Endodermal cell (in vitro differentiated cells): ENCODE data around the gene SYCE3. TPM values are rescaled to one million over a fixed set of nuclear protein-coding genes. Genes with fewer than 3 reads are reported as not detected.
"Not testable (repeated sequence)": the region's sequence is repeated elsewhere in the genome, so short reads cannot be mapped to it uniquely, and the experiment has no call there.

Experiments used
- DNase-seq: peaks from one replicate; pipeline ENCODE4 v3.0.0-alpha.2; 2017
- H3K27ac ChIP-seq: 2 replicates; pipeline ENCODE4 v1.5.1; 2013; ENCODE audit warnings: mild to moderate bottlenecking, low read depth, low read length, moderate library complexity
- H3K27me3 ChIP-seq: 2 replicates; pipeline ENCODE4 v1.6.1; 2013; ENCODE audit warnings: mild to moderate bottlenecking, low read length, moderate library complexity; ENCODE audit not compliant: insufficient read depth, control insufficient read depth, poor library complexity, severe bottlenecking
- H3K36me3 ChIP-seq: 2 replicates; pipeline ENCODE4 v1.7.0; 2013; ENCODE audit warnings: mild to moderate bottlenecking, low read length, moderate library complexity; ENCODE audit not compliant: control insufficient read depth, insufficient read depth
- H3K4me1 ChIP-seq: one replicate; pipeline ENCODE4 v1.7.0; 2013; ENCODE audit warnings: low read length; ENCODE audit not compliant: control insufficient read depth, insufficient read depth
- H3K4me3 ChIP-seq: 2 replicates; pipeline ENCODE4 v1.5.1; 2013; ENCODE audit warnings: mild to moderate bottlenecking, low read length, moderate library complexity
- H3K9ac ChIP-seq: 2 replicates; pipeline ENCODE4 v1.6.1; 2013; ENCODE audit warnings: mild to moderate bottlenecking, low read length, moderate library complexity; ENCODE audit not compliant: poor library complexity, severe bottlenecking; ENCODE audit errors: extremely low read depth
- H3K9me3 ChIP-seq: 2 replicates; pipeline ENCODE4 v1.6.1; 2013; ENCODE audit warnings: mild to moderate bottlenecking, low read length, moderate library complexity; ENCODE audit not compliant: control insufficient read depth
- H3K27ac Mint-ChIP-seq: 2 replicates; pipeline ENCODE4 v1.8.0; 2020; ENCODE audit warnings: mixed read lengths
- H3K27me3 Mint-ChIP-seq: 2 replicates; pipeline ENCODE4 v1.8.0; 2021; ENCODE audit warnings: mild to moderate bottlenecking, mixed read lengths; ENCODE audit not compliant: insufficient read depth
- H3K36me3 Mint-ChIP-seq: 2 replicates; pipeline ENCODE4 v1.8.0; 2020; ENCODE audit warnings: low read depth, mixed read lengths
- H3K4me1 Mint-ChIP-seq: 2 replicates; pipeline ENCODE4 v1.8.0; 2020; ENCODE audit warnings: mixed read lengths
- H3K4me3 Mint-ChIP-seq: 2 replicates; pipeline ENCODE4 v1.8.0; 2020; ENCODE audit warnings: mild to moderate bottlenecking, moderate library complexity, mixed read lengths
- H3K9me3 Mint-ChIP-seq: 2 replicates; pipeline ENCODE4 v1.8.0; 2020; ENCODE audit warnings: mild to moderate bottlenecking, mixed read lengths
- CTCF ChIP-seq: fragments of 200-600 bp; sonication (generic); conservative IDR thresholded peaks from 2 replicates; pipeline ENCODE4 v1.5.0; 2021; ENCODE audit warnings: antibody characterized with exemption, mild to moderate bottlenecking
- WGBS, 2 experiments: methylation state at CpG; one replicate each; pipeline versions ENCODE4 v1.1.5 to v1.1.7; 2013; ENCODE audit warnings: missing lambda C conversion rate in 2 of 2, mixed read lengths in 1 of 2; ENCODE audit not compliant: insufficient coverage in 1 of 2, insufficient read length in 1 of 2; 5-methylcytosine and 5-hydroxymethylcytosine counted together
- total RNA-seq, 2 donors: library from RNA; stranded (reverse); fragmentation: NEBNext Ultra II Directional in 1 of 2; extraction: Animal tissue kit (Norgen Biotek cat#: 25700) in 1 of 2; gene quantifications; 2 replicates in 1 of 2; 3 replicates in 1 of 2; pipeline ENCODE4 v1.2.1, GENCODE V29; 2021

Gene SYCE3
- total RNA-seq, 2 donors from 2014 or later, result 0.70 to 0.91 TPM

GRCh38 chr22:50544078-50544745 is 18.5 kb downstream of the SYCE3 start:
- H3K27ac Mint-ChIP-seq, result no peak overlapping the region
- H3K9me3 Mint-ChIP-seq, result no peaks in the 10 kb centered on the region
- TF ChIP-seq CTCF, result peak; percentile 80
- no peak overlapping the region for H3K4me3 ChIP-seq
- H3K9ac ChIP-seq, result no peak overlapping the region
- H3K4me1 Mint-ChIP-seq, result peaks cover 8% of the 10 kb centered on the region
- H3K4me1 ChIP-seq, result no peaks in the 10 kb centered on the region
- H3K27me3 Mint-ChIP-seq, result peaks cover 13% of the 10 kb centered on the region
- H3K4me3 Mint-ChIP-seq, result no peak overlapping the region
- WGBS, 2 experiments, result 14% methylated on average over 30 to 52 of the region's 52 CpGs
- no peaks in the 10 kb centered on the region for H3K36me3 Mint-ChIP-seq
- no peak overlapping the region for H3K27ac ChIP-seq
- H3K9me3 ChIP-seq, result no peaks in the 10 kb centered on the region
- DNase-seq, result peak; percentile 95
- H3K27me3 ChIP-seq, result peaks cover 14% of the 10 kb centered on the region
- no peaks in the 10 kb centered on the region for H3K36me3 ChIP-seq

GRCh38 chr22:50542416-50542927 is 20.2 kb downstream of the SYCE3 start:
- DNase-seq, result no peak
- WGBS, 2 experiments, result 96 to 97% methylated on average over 19 of the region's 19 CpGs
- no peaks in the 10 kb centered on the region for H3K36me3 Mint-ChIP-seq

GRCh38 chr22:50541667-50542026 is 21.1 kb downstream of the SYCE3 start:
- H3K36me3 ChIP-seq, H3K9me3 ChIP-seq, H3K4me3 ChIP-seq, H3K4me1 Mint-ChIP-seq, H3K4me3 Mint-ChIP-seq, H3K9ac ChIP-seq, H3K36me3 Mint-ChIP-seq, H3K27ac Mint-ChIP-seq, DNase-seq, H3K9me3 Mint-ChIP-seq, H3K4me1 ChIP-seq, H3K27ac ChIP-seq: not testable (repeated sequence)
- 87 to 91% methylated on average over 3 to 5 of the region's 5 CpGs for WGBS, 2 experiments
- H3K27me3 Mint-ChIP-seq, result peaks cover 18% of the 10 kb centered on the region
- H3K27me3 ChIP-seq, result peaks cover 23% of the 10 kb centered on the region

More at GRCh38 chr22:50542416-50542927, 20.2 kb downstream of the SYCE3 start:
- Histone ChIP-seq H3K9me3 (no peaks in the 10 kb centered on the region), H3K9ac (no peak overlapping the region), H3K36me3 (no peaks in the 10 kb centered on the region), H3K4me1 (no peaks in the 10 kb centered on the region), H3K27me3 (peaks cover 21% of the 10 kb centered on the region), H3K27ac (no peak overlapping the region), H3K4me3 (no peak overlapping the region)
- H3K4me3 Mint-ChIP-seq, result no peak overlapping the region
- H3K27me3 Mint-ChIP-seq, result peaks cover 18% of the 10 kb centered on the region
- no peaks in the 10 kb centered on the region for H3K9me3 Mint-ChIP-seq
- no peak overlapping the region for H3K27ac Mint-ChIP-seq
- peak; percentile 29 for TF ChIP-seq CTCF
- H3K4me1 Mint-ChIP-seq, result peaks cover 8% of the 10 kb centered on the region
